Peyer's patch (tissue), 4 donors: ENCODE data around the gene FOXK1.

Source experiments
- POLR2A ChIP-seq, 2 donors: fragments of 450-650 bp; IDR thresholded peaks; one replicate each; pipeline ENCODE4 v1.5.1; 2017; ENCODE audit warnings: antibody characterized with exemption in 2 of 2, mild to moderate bottlenecking in 2 of 2, moderate library complexity in 2 of 2
- TF ChIP-seq, protein P1 (sequence below), 6 experiments: fragments of 450-650 bp in 4 of 6; fragments of 200-600 bp in 2 of 6; sonication (generic) in 1 of 6; IDR thresholded peaks; one replicate each; pipeline ENCODE4 v1.5.1; 2017 to 2019; ENCODE audit warnings: antibody characterized with exemption in 6 of 6, mild to moderate bottlenecking in 3 of 6, moderate library complexity in 1 of 6

DNA sequence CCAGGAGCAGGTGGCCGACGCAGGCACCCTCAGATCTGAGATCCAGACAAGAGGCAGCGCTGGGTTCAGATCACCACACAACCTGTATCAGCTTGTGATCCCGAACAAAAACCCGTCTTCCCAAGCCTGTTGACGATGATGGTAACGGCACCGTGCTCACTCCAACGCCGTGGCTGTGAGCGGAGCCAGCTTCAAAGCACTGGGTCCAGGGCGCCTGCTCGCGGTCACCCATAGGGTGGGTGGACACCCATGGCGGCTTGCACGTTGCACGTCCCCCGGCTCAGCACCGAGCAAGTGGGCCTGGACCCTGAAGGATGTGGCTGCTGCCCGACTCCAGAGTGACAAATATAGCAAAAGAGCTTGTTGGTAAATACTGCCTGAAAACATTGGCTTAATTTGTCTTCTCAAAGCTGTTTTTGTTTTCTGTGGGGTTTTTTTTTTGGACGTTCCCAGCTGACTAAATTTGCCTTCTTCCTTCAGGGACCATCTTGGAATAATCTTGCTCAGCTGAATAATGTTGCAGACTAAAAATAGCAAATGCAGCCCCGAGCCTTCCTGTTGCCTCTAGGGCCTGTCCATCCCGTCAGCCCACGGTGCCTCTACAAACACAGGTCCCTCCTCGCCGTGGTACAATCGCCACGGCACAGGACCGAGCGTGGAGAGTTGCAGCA lies 41.0 kb downstream of the FOXK1 start:
- TF ChIP-seq, protein P1, sequence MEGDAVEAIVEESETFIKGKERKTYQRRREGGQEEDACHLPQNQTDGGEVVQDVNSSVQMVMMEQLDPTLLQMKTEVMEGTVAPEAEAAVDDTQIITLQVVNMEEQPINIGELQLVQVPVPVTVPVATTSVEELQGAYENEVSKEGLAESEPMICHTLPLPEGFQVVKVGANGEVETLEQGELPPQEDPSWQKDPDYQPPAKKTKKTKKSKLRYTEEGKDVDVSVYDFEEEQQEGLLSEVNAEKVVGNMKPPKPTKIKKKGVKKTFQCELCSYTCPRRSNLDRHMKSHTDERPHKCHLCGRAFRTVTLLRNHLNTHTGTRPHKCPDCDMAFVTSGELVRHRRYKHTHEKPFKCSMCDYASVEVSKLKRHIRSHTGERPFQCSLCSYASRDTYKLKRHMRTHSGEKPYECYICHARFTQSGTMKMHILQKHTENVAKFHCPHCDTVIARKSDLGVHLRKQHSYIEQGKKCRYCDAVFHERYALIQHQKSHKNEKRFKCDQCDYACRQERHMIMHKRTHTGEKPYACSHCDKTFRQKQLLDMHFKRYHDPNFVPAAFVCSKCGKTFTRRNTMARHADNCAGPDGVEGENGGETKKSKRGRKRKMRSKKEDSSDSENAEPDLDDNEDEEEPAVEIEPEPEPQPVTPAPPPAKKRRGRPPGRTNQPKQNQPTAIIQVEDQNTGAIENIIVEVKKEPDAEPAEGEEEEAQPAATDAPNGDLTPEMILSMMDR (IDR thresholded peaks at IDR 0.05): no peak
- no peak for TF ChIP-seq POLR2A (IDR thresholded peaks at IDR 0.05)
